Activated CD8-positive, alpha-beta memory T cell treated with anti-CD3 and anti-CD28 coated beads, Interleukin-2, amount 50 U/mL, for 4 hours (primary cell): ENCODE measurements around the gene CMKLR1.

Experiments used
- DNase-seq: peaks from one replicate; pipeline ENCODE4 v3.0.0-alpha.2; 2020

Gene CMKLR1

GRCh38 chr12:108338915-108339657 lies at the start of gene CMKLR1:
TSS of gene CMKLR1 (minus strand) at chr12:108339311. CDS start at chr12:108293591, 45,720 bp downstream.
- DNase-seq, result no peak

- DNase-seq, result no peak
Observed at GRCh38 chr12:108387771-108388170, 48.7 kb upstream of the CMKLR1 start.

GRCh38 chr12:108386709-108387360 lies 47.7 kb upstream of the CMKLR1 start:
- no peak for DNase-seq

GRCh38 chr12:108382437-108382801 lies 43.3 kb upstream of the CMKLR1 start:
- no peak for DNase-seq

GRCh38 chr12:108381787-108382436 lies 42.8 kb upstream of the CMKLR1 start:
- DNase-seq, result no peak

- DNase-seq, result no peak
Observed at GRCh38 chr12:108380382-108380781, 41.3 kb upstream of the CMKLR1 start.

GRCh38 chr12:108379823-108380222 lies 40.7 kb upstream of the CMKLR1 start:
- no peak for DNase-seq

- DNase-seq, result no peak
Observed at GRCh38 chr12:108378926-108379325, 39.8 kb upstream of the CMKLR1 start.

- DNase-seq, result no peak
Observed at GRCh38 chr12:108377260-108377659, 38.1 kb upstream of the CMKLR1 start.

GRCh38 chr12:108375986-108376663 lies 37.0 kb upstream of the CMKLR1 start:
- no peak for DNase-seq

- DNase-seq, result no peak
Observed at GRCh38 chr12:108374596-108375320, 35.6 kb upstream of the CMKLR1 start.

GRCh38 chr12:108373111-108373510 lies 34.0 kb upstream of the CMKLR1 start:
- no peak for DNase-seq

- no peak for DNase-seq
Observed at GRCh38 chr12:108371801-108372344, 32.8 kb upstream of the CMKLR1 start.

- no peak for DNase-seq
Observed at GRCh38 chr12:108370415-108370814, 31.3 kb upstream of the CMKLR1 start.

- DNase-seq, result no peak
Observed at GRCh38 chr12:108369736-108370396, 30.8 kb upstream of the CMKLR1 start.

GRCh38 chr12:108368089-108368488 lies 29.0 kb upstream of the CMKLR1 start:
- no peak for DNase-seq

- DNase-seq, result no peak
Observed at GRCh38 chr12:108367436-108367835, 28.3 kb upstream of the CMKLR1 start.

- no peak for DNase-seq
Observed at GRCh38 chr12:108365324-108365723, 26.2 kb upstream of the CMKLR1 start.

GRCh38 chr12:108364879-108365278 lies 25.8 kb upstream of the CMKLR1 start:
- no peak for DNase-seq

GRCh38 chr12:108363565-108363964 lies 24.5 kb upstream of the CMKLR1 start:
- DNase-seq, result no peak

- DNase-seq, result no peak
Observed at GRCh38 chr12:108363165-108363564, 24.1 kb upstream of the CMKLR1 start.

- DNase-seq, result no peak
Observed at GRCh38 chr12:108361606-108362005, 22.5 kb upstream of the CMKLR1 start.
